Right hindlimb (tissue), 1 donor: ENCODE results near the gene SPDYE11.
A peak's percentile ranks its signal among the peaks of the same experiment; 100 is the strongest.
"Not testable (repeated sequence)": the region's sequence is repeated elsewhere in the genome, so short reads cannot be mapped to it uniquely, and the experiment has no call there.

Source experiments
- DNase-seq: peaks from one replicate; pipeline ENCODE4 v3.0.0-alpha.2; 2018

Gene SPDYE11

DNA sequence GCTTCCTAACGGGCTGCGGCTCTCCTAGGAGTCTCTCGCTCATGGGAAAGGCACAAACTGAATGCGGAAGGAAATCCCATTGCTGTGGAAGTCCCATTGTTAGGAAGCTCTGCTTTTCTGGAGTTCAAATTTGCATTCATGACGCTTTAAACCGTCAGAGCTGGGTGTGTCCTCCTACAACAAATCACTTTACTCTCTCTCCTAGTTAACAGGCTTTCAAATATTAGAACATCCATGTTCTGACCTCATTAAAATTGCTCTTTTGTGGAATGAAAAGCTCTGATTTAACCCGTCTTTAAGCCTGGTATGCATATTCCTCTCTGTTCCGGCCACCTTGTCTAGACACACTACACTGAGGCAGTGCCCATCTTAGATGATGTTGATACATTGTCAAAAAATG is at the start of gene SPDYE11:
Gene SPDYE11 (minus strand): TSS at position 101 of the 400 bp plus-strand sequence. CDS start 1,800 bp downstream, outside the sequence.
- not testable (repeated sequence) for DNase-seq

DNA sequence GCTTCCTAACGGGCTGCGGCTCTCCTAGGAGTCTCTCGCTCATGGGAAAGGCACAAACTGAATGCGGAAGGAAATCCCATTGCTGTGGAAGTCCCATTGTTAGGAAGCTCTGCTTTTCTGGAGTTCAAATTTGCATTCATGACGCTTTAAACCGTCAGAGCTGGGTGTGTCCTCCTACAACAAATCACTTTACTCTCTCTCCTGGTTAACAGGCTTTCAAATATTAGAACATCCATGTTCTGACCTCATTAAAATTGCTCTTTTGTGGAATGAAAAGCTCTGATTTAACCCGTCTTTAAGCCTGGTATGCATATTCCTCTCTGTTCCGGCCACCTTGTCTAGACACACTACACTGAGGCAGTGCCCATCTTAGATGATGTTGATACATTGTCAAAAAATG is 28.2 kb upstream of the SPDYE11 start, which contains the start of gene SPDYE9:
Gene SPDYE9 (minus strand): TSS at position 101 of the 400 bp plus-strand sequence. CDS start 1,800 bp downstream, outside the sequence.
- not testable (repeated sequence) for DNase-seq

DNA sequence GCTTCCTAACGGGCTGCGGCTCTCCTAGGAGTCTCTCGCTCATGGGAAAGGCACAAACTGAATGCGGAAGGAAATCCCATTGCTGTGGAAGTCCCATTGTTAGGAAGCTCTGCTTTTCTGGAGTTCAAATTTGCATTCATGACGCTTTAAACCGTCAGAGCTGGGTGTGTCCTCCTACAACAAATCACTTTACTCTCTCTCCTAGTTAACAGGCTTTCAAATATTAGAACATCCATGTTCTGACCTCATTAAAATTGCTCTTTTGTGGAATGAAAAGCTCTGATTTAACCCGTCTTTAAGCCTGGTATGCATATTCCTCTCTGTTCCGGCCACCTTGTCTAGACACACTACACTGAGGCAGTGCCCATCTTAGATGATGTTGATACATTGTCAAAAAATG is 28.0 kb downstream of the SPDYE11 start, which contains the start of gene SPDYE8:
Gene SPDYE8 (minus strand): TSS at position 101 of the 400 bp plus-strand sequence. CDS start 1,800 bp downstream, outside the sequence.
- DNase-seq, result not testable (repeated sequence)

DNA sequence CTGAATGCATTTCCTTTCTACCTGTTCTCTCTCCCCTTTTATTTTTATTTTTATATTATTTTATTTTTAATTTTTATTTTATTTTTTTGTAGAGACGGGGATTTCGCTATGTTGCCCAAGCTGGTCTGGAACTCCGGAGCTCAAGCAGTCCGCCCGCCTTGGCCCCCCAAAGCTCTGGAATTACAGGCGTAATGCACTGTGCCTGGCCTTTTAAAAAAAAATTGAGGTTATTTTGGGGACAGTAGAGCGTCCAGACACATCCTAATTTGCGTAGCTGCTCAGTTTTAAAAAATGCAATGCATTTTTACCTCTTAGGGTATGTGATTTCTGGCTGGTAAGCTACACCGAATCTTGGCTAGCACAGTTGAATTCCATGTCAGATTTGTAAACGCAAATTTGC is 51.2 kb downstream of the SPDYE11 start:
- DNase-seq, result peak; percentile 13

GRCh38 chr7:73005693-73006447 is 51.8 kb downstream of the SPDYE11 start:
- DNase-seq, result peak; percentile 92

GRCh38 chr7:73005356-73005692 is 52.4 kb downstream of the SPDYE11 start:
- DNase-seq, result not testable (repeated sequence)

GRCh38 chr7:72997887-72998468 is 59.7 kb downstream of the SPDYE11 start:
- not testable (repeated sequence) for DNase-seq
